ENCODE measurements around the gene CFAP221. TPM values are rescaled to one million over a fixed set of nuclear protein-coding genes. Genes with fewer than 3 reads are reported as not detected.

CFAP221 gene
- polyA plus RNA-seq, 1 donor (not counting 4 experiments of a cell fraction or from before 2014, with no cell fraction given) = not detected

DNA sequence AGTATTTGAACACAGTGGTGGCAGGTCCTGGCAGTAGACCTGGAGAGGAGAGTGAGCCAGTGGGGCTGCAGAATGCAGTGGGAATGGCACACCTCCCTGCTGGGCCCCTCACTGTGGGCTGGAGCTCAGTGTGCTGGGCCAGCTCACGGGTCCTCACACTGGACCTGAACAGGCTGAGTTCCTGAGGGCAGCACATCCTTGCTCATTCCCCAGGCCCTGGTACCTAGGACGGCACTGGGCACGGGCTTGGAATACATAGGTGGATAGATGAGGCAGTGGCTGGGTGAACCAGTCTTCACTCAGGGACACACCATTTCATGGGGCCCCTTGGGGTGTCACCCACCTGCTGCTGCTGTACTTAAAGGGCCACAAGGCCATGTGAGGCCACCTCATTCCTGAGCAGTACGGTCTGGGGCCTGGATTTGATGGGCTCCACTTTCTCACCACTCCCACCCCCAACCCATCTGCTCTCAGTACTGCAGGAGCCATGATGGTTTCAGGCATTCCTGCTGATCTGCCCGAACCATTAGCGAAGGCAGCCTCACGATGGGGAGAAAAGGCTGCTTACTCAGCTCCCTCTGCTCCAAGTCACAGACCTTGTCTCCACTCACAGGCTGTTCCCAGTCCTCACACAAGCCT, 138.9 kb downstream of the CFAP221 start:
- dilution Hi-C loops (cut with MboI; ENCODE audit: extremely low pct_ligation_motif_present, low sequenced_read_pairs) = no loop called here
- TF ChIP-seq, protein P1, sequence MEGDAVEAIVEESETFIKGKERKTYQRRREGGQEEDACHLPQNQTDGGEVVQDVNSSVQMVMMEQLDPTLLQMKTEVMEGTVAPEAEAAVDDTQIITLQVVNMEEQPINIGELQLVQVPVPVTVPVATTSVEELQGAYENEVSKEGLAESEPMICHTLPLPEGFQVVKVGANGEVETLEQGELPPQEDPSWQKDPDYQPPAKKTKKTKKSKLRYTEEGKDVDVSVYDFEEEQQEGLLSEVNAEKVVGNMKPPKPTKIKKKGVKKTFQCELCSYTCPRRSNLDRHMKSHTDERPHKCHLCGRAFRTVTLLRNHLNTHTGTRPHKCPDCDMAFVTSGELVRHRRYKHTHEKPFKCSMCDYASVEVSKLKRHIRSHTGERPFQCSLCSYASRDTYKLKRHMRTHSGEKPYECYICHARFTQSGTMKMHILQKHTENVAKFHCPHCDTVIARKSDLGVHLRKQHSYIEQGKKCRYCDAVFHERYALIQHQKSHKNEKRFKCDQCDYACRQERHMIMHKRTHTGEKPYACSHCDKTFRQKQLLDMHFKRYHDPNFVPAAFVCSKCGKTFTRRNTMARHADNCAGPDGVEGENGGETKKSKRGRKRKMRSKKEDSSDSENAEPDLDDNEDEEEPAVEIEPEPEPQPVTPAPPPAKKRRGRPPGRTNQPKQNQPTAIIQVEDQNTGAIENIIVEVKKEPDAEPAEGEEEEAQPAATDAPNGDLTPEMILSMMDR (optimal IDR thresholded peaks at IDR 0.05 in 1 of 3, IDR thresholded peaks at IDR 0.05 in 1 of 3, conservative IDR thresholded peaks at IDR 0.05 in 1 of 3; ENCODE audit: extremely low read depth in 1 of 3, insufficient read depth in 2 of 3, low read length in 3 of 3) = no peak
- TF ChIP-seq EZH2 (IDR thresholded peaks at IDR 0.05; ENCODE audit: low read length) = no peak
- Histone ChIP-seq H4K20me1 (ENCODE audit: control insufficient read depth, extremely low read depth, insufficient read depth, low read length) (no peaks in the 10 kb centered on the region), H2AFZ (ENCODE audit: control insufficient read depth, low read length) (no peak overlapping the region), H3K27me3 (ENCODE audit: control insufficient read depth, extremely low read depth, insufficient read depth, low read length) (no peaks in the 10 kb centered on the region), H3K27ac (ENCODE audit: control insufficient read depth, insufficient read depth, low read length) (no peak overlapping the region), H3K4me2 (ENCODE audit: control insufficient read depth, extremely low read depth, insufficient read depth, low read depth, low read length) (peak overlapping the region; percentile 12), H3K4me3 (ENCODE audit: control insufficient read depth in 2 of 3, extremely low read depth in 1 of 3, insufficient read depth in 2 of 3, low read depth in 1 of 3, low read length in 3 of 3) (no peak overlapping the region), H3K9ac (ENCODE audit: control insufficient read depth, extremely low read depth, insufficient read depth, low read length) (no peak overlapping the region), H3K9me1 (ENCODE audit: control insufficient read depth, extremely low read depth, insufficient read depth, low read length) (no peaks in the 10 kb centered on the region), H3K4me1 (ENCODE audit: control insufficient read depth, extremely low read depth, insufficient read depth, low read length) (peaks cover 12% of the 10 kb centered on the region), H3K36me3 (ENCODE audit: control insufficient read depth in 2 of 2, extremely low read depth in 1 of 2, insufficient read depth in 2 of 2, low read length in 2 of 2) (peaks cover 8 to 9% of the 10 kb centered on the region in 2 experiments), H3K9me3 (ENCODE audit: control insufficient read depth, low read depth, low read length) (no peaks in the 10 kb centered on the region), H3K79me2 (ENCODE audit: control insufficient read depth, insufficient read depth, low read length) (peaks cover 16% of the 10 kb centered on the region)
- no peak for DNase-seq (ENCODE audit: low read depth, low spot score)
- no peak for FAIRE-seq

GRCh38 chr2:119683713-119684443, 139.6 kb downstream of the CFAP221 start:
- H3K27me3 ChIP-seq (ENCODE audit: control insufficient read depth, extremely low read depth, insufficient read depth, low read length) = no peaks in the 10 kb centered on the region
- peaks cover 16% of the 10 kb centered on the region for H3K79me2 ChIP-seq (ENCODE audit: control insufficient read depth, insufficient read depth, low read length)
- peaks cover 8 to 12% of the 10 kb centered on the region in 2 experiments for H3K36me3 ChIP-seq (ENCODE audit: control insufficient read depth in 2 of 2, extremely low read depth in 1 of 2, insufficient read depth in 2 of 2, low read length in 2 of 2)
- peak overlapping the region in 1 of 3 experiments; percentile 11 for H3K4me3 ChIP-seq (ENCODE audit: control insufficient read depth in 2 of 3, extremely low read depth in 1 of 3, insufficient read depth in 2 of 3, low read depth in 1 of 3, low read length in 3 of 3)
- H3K9me1 ChIP-seq (ENCODE audit: control insufficient read depth, extremely low read depth, insufficient read depth, low read length) = no peaks in the 10 kb centered on the region
- no peaks in the 10 kb centered on the region for H4K20me1 ChIP-seq (ENCODE audit: control insufficient read depth, extremely low read depth, insufficient read depth, low read length)
- H3K4me2 ChIP-seq (ENCODE audit: control insufficient read depth, extremely low read depth, insufficient read depth, low read depth, low read length) = peak overlapping the region; percentile 35
- DNase-seq (ENCODE audit: low read depth, low spot score) (no peak), FAIRE-seq (no peak)
- peaks cover 12% of the 10 kb centered on the region for H3K4me1 ChIP-seq (ENCODE audit: control insufficient read depth, extremely low read depth, insufficient read depth, low read length)
- no peaks in the 10 kb centered on the region for H3K9me3 ChIP-seq (ENCODE audit: control insufficient read depth, low read depth, low read length)
- peak overlapping the region; percentile 34 for H2AFZ ChIP-seq (ENCODE audit: control insufficient read depth, low read length)
- TF ChIP-seq EZH2 (IDR thresholded peaks at IDR 0.05; ENCODE audit: low read length) = no peak
- TF ChIP-seq, protein P1 (optimal IDR thresholded peaks at IDR 0.05 in 1 of 3, IDR thresholded peaks at IDR 0.05 in 1 of 3, conservative IDR thresholded peaks at IDR 0.05 in 1 of 3; ENCODE audit: extremely low read depth in 1 of 3, insufficient read depth in 2 of 3, low read length in 3 of 3) = no peak
- peak overlapping the region; percentile 9 for H3K9ac ChIP-seq (ENCODE audit: control insufficient read depth, extremely low read depth, insufficient read depth, low read length)
- H3K27ac ChIP-seq (ENCODE audit: control insufficient read depth, insufficient read depth, low read length) = peak overlapping the region; percentile 16
- dilution Hi-C loops (cut with MboI; ENCODE audit: extremely low pct_ligation_motif_present, low sequenced_read_pairs) = no loop called here

Measured in keratinocyte (primary cell).